Neural cell (in vitro differentiated cells): ENCODE data around the gene CENPP. TPM values are rescaled to one million over a fixed set of nuclear protein-coding genes. Genes with fewer than 3 reads are reported as not detected.

Experiments used
- H2AFZ ChIP-seq: fragments of 200-600, 300-800 bp; sonication (generic), shearing (Covaris generic); 2 replicates; pipeline ENCODE4 v1.6.0; 2014; ENCODE audit warnings: low read depth, mild to moderate bottlenecking, antibody characterized with exemption, low read length, moderate library complexity
- H3F3A ChIP-seq: fragments of 200-600 bp; shearing (Covaris generic); 2 replicates; pipeline ENCODE4 v1.6.1; 2016; ENCODE audit warnings: mild to moderate bottlenecking, moderate library complexity, mixed read lengths, antibody characterized with exemption, low read length; ENCODE audit not compliant: insufficient read depth, poor library complexity, severe bottlenecking
- H3K27ac ChIP-seq: fragments of 200-600, 300-800 bp; sonication (generic), shearing (Covaris generic); 2 replicates; pipeline ENCODE4 v1.5.1; 2014; ENCODE audit warnings: mild to moderate bottlenecking, low read length, moderate library complexity
- H3K27me3 ChIP-seq: fragments of 300-800, 200-600 bp; sonication (generic), shearing (Covaris generic); 2 replicates; pipeline ENCODE4 v1.6.0; 2014; ENCODE audit warnings: mild to moderate bottlenecking, low read depth, low read length, moderate library complexity; ENCODE audit not compliant: insufficient read depth
- H3K36me3 ChIP-seq: fragments of 300-800, 200-600 bp; sonication (generic), shearing (Covaris generic); 2 replicates; pipeline ENCODE4 v1.5.1; 2014; ENCODE audit warnings: mild to moderate bottlenecking, antibody characterized with exemption, low read length, moderate library complexity; ENCODE audit not compliant: insufficient read depth
- H3K4me2 ChIP-seq: fragments of 300-800, 200-600 bp; sonication (generic), shearing (Covaris generic); 2 replicates; pipeline ENCODE4 v1.6.0; 2014; ENCODE audit warnings: mild to moderate bottlenecking, low read length
- H3K4me3 ChIP-seq: fragments of 300-800, 200-600 bp; sonication (generic), shearing (Covaris generic); 2 replicates; pipeline ENCODE4 v1.5.1; 2014; ENCODE audit warnings: mild to moderate bottlenecking, low read length, moderate library complexity
- H3K79me2 ChIP-seq: fragments of 200-600 bp; shearing (Covaris generic); replicated peaks from 2 replicates; pipeline ENCODE4 v1.6.0; 2014; ENCODE audit warnings: mild to moderate bottlenecking, low read length, moderate library complexity; ENCODE audit not compliant: insufficient read depth
- H3K9ac ChIP-seq: fragments of 300-800, 200-600 bp; sonication (generic), shearing (Covaris generic); 2 replicates; pipeline ENCODE4 v1.6.1; 2016; ENCODE audit warnings: mild to moderate bottlenecking, low read length, mixed read lengths
- H3K9me2 ChIP-seq: fragments of 200-600 bp; shearing (Covaris generic); 2 replicates; pipeline ENCODE4 v1.6.1; 2016; ENCODE audit warnings: mild to moderate bottlenecking, low read length, mixed read lengths; ENCODE audit not compliant: insufficient read depth
- H3K9me3 ChIP-seq: fragments of 200-600, 300-800 bp; sonication (generic), shearing (Covaris generic); 2 replicates; pipeline ENCODE4 v1.6.1; 2016; ENCODE audit warnings: mild to moderate bottlenecking, mixed run types, low read length, moderate library complexity, mixed read lengths
- H4K20me1 ChIP-seq: fragments of 200-600 bp; shearing (Covaris generic); 2 replicates; pipeline ENCODE4 v1.6.1; 2016; ENCODE audit warnings: mild to moderate bottlenecking, mixed run types; ENCODE audit not compliant: insufficient read depth
- CTCF ChIP-seq: fragments of 450-650 bp; IDR thresholded peaks from 2 replicates; pipeline ENCODE4 v1.5.1; 2014; ENCODE audit warnings: antibody characterized with exemption, mild to moderate bottlenecking, moderate library complexity; ENCODE audit not compliant: poor library complexity, severe bottlenecking
- EP300 ChIP-seq: fragments of 450-650 bp; conservative IDR thresholded peaks from 2 replicates; pipeline ENCODE4 v1.6.1; 2014; ENCODE audit warnings: antibody characterized with exemption, mild to moderate bottlenecking, moderate library complexity; ENCODE audit not compliant: poor library complexity, severe bottlenecking
- EZH2 ChIP-seq: fragments of 200-600, 300-800 bp; shearing (Covaris generic), sonication (generic); IDR thresholded peaks from 2 replicates; pipeline ENCODE4 v1.6.1; 2014; ENCODE audit warnings: antibody characterized with exemption, low read length, borderline replicate concordance, mild to moderate bottlenecking; ENCODE audit not compliant: insufficient read depth, poor library complexity, severe bottlenecking
- MXI1 ChIP-seq: fragments of 450-650 bp; conservative IDR thresholded peaks from 2 replicates; pipeline ENCODE4 v1.6.1; 2014; ENCODE audit warnings: antibody characterized with exemption, mild to moderate bottlenecking; ENCODE audit not compliant: poor library complexity, severe bottlenecking
- POLR2AphosphoS5 ChIP-seq: IDR thresholded peaks from 2 replicates; pipeline ENCODE4 v1.6.1; 2012
- RAD21 ChIP-seq: fragments of 450-650 bp; conservative IDR thresholded peaks from 2 replicates; pipeline ENCODE4 v1.6.1; 2014; ENCODE audit warnings: antibody characterized with exemption, mild to moderate bottlenecking, moderate library complexity
- REST ChIP-seq: IDR thresholded peaks from 2 replicates; pipeline ENCODE4 v1.6.1; 2012; ENCODE audit warnings: borderline replicate concordance
- SMC3 ChIP-seq: fragments of 450-650 bp; conservative IDR thresholded peaks from 2 replicates; pipeline ENCODE4 v1.6.1; 2014; ENCODE audit warnings: antibody characterized with exemption, mild to moderate bottlenecking, moderate library complexity; ENCODE audit not compliant: poor library complexity
- TAF1 ChIP-seq: IDR thresholded peaks from 2 replicates; pipeline ENCODE4 v1.6.1; 2012; ENCODE audit warnings: low read depth
- polyA plus RNA-seq: library from polyadenylated mRNA; depleted of rRNA; stranded (reverse); fragments of >200 nt; gene quantifications from 2 replicates; pipeline ENCODE4 v1.2.3, GENCODE V29; 2014

The CENPP gene
- polyA plus RNA-seq, 1 donor from 2014 or later: 5.0 TPM

GRCh38 chr9:92486371-92486770 lies 160.6 kb downstream of the CENPP start:
- Histone ChIP-seq H2AFZ (no peak overlapping the region), H3K9ac (no peak overlapping the region), H3F3A (no peaks in the 10 kb centered on the region), H3K27me3 (no peaks in the 10 kb centered on the region), H3K9me3 (no peaks in the 10 kb centered on the region), H3K27ac (no peak overlapping the region), H3K9me2 (no peaks in the 10 kb centered on the region), H3K4me3 (no peak overlapping the region), H4K20me1 (no peaks in the 10 kb centered on the region), H3K79me2 (no peaks in the 10 kb centered on the region), H3K36me3 (no peaks in the 10 kb centered on the region), H3K4me2 (no peak overlapping the region)
- TF ChIP-seq POLR2AphosphoS5 (no peak), MXI1 (no peak), SMC3 (no peak), RAD21 (no peak), CTCF (no peak), TAF1 (no peak), EZH2 (no peak), EP300 (no peak), REST (no peak)

GRCh38 chr9:92488681-92489550 lies 163.2 kb downstream of the CENPP start:
- Histone ChIP-seq H2AFZ (no peak overlapping the region), H3K27ac (no peak overlapping the region), H3K4me3 (no peak overlapping the region), H3K9me3 (no peaks in the 10 kb centered on the region), H3F3A (no peaks in the 10 kb centered on the region), H3K9me2 (no peaks in the 10 kb centered on the region), H4K20me1 (no peaks in the 10 kb centered on the region), H3K9ac (no peak overlapping the region), H3K79me2 (no peaks in the 10 kb centered on the region), H3K36me3 (no peaks in the 10 kb centered on the region), H3K27me3 (no peaks in the 10 kb centered on the region), H3K4me2 (no peak overlapping the region)
- no peak for TF ChIP-seq POLR2AphosphoS5
- no peak for TF ChIP-seq SMC3
- TF ChIP-seq MXI1: no peak
- no peak for TF ChIP-seq EZH2
- no peak for TF ChIP-seq RAD21
- no peak for TF ChIP-seq REST
- no peak for TF ChIP-seq CTCF
- TF ChIP-seq TAF1: no peak
- TF ChIP-seq EP300: no peak
